ENCODE data around the gene RILPL2.
A peak's percentile ranks its signal among the peaks of the same experiment; 100 is the strongest.
"Not testable (repeated sequence)": the region's sequence is repeated elsewhere in the genome, so short reads cannot be mapped to it uniquely, and the experiment has no call there.

The RILPL2 gene

DNA sequence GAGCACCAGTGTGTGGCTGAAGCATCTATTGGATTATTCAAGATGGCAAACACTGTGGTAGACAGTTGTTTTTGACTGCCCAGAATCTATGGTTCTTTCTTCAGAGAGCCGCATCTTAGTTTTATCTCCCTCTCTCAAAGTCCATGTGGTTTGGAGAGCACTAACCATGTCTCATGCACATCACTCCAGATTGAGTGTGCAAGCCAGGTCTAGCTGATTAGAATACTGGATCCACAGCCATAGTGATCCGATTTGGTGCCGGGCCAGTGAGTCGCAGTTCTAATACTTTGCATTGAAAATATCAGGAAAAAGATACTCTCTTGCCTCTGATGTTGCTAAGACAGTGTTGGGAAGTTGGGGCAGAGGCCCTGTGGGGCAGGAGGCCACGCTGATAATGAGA lies 67.3 kb downstream of the RILPL2 start:
- Histone ChIP-seq H3K79me1 (replicated peaks; ENCODE audit: low read length, poor library complexity, severe bottlenecking) (no peaks in the 10 kb centered on the region), H2BK120ac (ENCODE audit: low read depth, low read length) (no peak overlapping the region), H3K27me3 (ENCODE audit: control insufficient read depth in 1 of 2, insufficient read depth in 1 of 2, low read length in 2 of 2) (no peaks in the 10 kb centered on the region), H3K4me1 (ENCODE audit: control insufficient read depth, insufficient read depth, low read depth, low read length) (peaks cover 8% of the 10 kb centered on the region), H4K91ac (ENCODE audit: low read length) (no peak overlapping the region), H3K4me3 (ENCODE audit: insufficient read depth in 1 of 2, low read depth in 1 of 2, low read length in 2 of 2) (no peak overlapping the region), H2AFZ (ENCODE audit: low read depth, low read length) (no peak overlapping the region), H3K4ac (ENCODE audit: low read depth in 1 of 2, low read length in 2 of 2) (no peak overlapping the region), H2BK12ac (ENCODE audit: low read length in 2 of 2) (no peak overlapping the region), H3K27ac (ENCODE audit: low read length, poor library complexity, severe bottlenecking) (no peak overlapping the region), H3K23ac (ENCODE audit: low read length in 2 of 2) (no peak overlapping the region), H4K8ac (ENCODE audit: low read length) (no peak overlapping the region), H2AK5ac (ENCODE audit: low read length, severe bottlenecking) (no peak overlapping the region), H3K9ac (ENCODE audit: low read length) (no peak overlapping the region), H2BK15ac (ENCODE audit: low read depth, poor library complexity, severe bottlenecking) (no peak overlapping the region), H3K36me3 (ENCODE audit: control insufficient read depth in 1 of 2, insufficient read depth in 2 of 2, low read depth in 1 of 2, low read length in 2 of 2) (no peaks in the 10 kb centered on the region), H3K18ac (ENCODE audit: low read depth in 1 of 2, low read length in 2 of 2) (no peak overlapping the region), H3K4me2 (ENCODE audit: low read length, poor library complexity, severe bottlenecking) (peak overlapping the region; percentile 3), H3K9me3 (ENCODE audit: control insufficient read depth, low read length) (no peaks in the 10 kb centered on the region), H3K14ac (ENCODE audit: low read length in 2 of 2) (no peak overlapping the region), H2BK5ac (ENCODE audit: low read depth, low read length, poor library complexity, severe bottlenecking) (no peak overlapping the region)
- WGBS = 92% methylated on average over 5 of the region's 5 CpGs
- DNase-seq = no peak

DNA sequence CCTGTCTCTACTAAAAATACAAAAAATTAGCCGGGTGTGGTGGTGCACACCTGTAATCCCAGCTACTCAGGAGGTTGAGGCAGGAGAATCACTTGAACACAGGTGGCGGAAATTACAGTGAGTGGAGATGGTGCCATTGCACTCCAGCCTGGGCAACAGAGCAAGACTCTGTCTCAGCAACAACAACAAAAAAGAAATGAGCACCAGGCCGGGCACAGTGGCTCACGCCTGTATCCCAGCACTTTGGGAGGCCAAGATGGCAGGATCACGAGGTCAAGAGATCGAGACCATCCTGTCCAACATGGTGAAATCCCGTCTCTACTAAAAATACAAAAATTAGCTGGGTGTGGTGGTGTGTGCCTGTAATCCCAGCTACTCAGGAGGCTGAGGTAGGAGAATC lies 68.1 kb downstream of the RILPL2 start:
- H4K8ac ChIP-seq (ENCODE audit: low read length); H3K27ac ChIP-seq (ENCODE audit: low read length, poor library complexity, severe bottlenecking); H2BK15ac ChIP-seq (ENCODE audit: low read depth, poor library complexity, severe bottlenecking); H2AFZ ChIP-seq (ENCODE audit: low read depth, low read length); H2BK12ac ChIP-seq (ENCODE audit: low read length in 2 of 2); H3K79me1 ChIP-seq (replicated peaks; ENCODE audit: low read length, poor library complexity, severe bottlenecking); H3K23ac ChIP-seq (ENCODE audit: low read length in 2 of 2); H3K4me3 ChIP-seq (ENCODE audit: insufficient read depth in 1 of 2, low read depth in 1 of 2, low read length in 2 of 2); H3K4ac ChIP-seq (ENCODE audit: low read depth in 1 of 2, low read length in 2 of 2); H3K4me2 ChIP-seq (ENCODE audit: low read length, poor library complexity, severe bottlenecking); H2BK5ac ChIP-seq (ENCODE audit: low read depth, low read length, poor library complexity, severe bottlenecking); DNase-seq; H3K9me3 ChIP-seq (ENCODE audit: control insufficient read depth, low read length); H3K18ac ChIP-seq (ENCODE audit: low read depth in 1 of 2, low read length in 2 of 2); H4K91ac ChIP-seq (ENCODE audit: low read length); H2AK5ac ChIP-seq (ENCODE audit: low read length, severe bottlenecking); H2BK120ac ChIP-seq (ENCODE audit: low read depth, low read length); H3K27me3 ChIP-seq (ENCODE audit: control insufficient read depth in 1 of 2, insufficient read depth in 1 of 2, low read length in 2 of 2); H3K14ac ChIP-seq (ENCODE audit: low read length in 2 of 2); H3K9ac ChIP-seq (ENCODE audit: low read length); H3K36me3 ChIP-seq (ENCODE audit: control insufficient read depth in 1 of 2, insufficient read depth in 2 of 2, low read depth in 1 of 2, low read length in 2 of 2): not testable (repeated sequence)
- 100% methylated on average over 6 of the region's 7 CpGs for WGBS
- H3K4me1 ChIP-seq (ENCODE audit: control insufficient read depth, insufficient read depth, low read depth, low read length) = peaks cover 10% of the 10 kb centered on the region

DNA sequence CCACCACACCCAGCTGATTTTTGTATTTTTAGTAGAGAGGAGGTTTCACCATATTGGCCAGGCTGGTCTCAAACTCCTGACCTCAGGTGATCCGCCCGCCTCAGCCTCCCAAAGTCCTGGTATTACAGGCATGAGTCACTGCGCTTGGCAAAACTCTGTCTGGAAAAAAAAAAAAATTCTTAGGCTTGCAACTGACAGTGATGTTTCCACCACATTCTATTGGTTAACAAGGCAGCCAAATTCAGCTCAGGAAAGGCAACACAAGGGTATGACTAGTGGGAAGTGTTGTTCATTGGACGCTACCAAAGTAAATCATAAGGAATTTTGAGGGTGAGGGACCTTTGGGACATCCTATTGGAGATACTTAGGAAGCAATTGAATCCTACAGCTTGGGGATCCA lies 69.0 kb downstream of the RILPL2 start:
- Histone ChIP-seq H3K27ac (ENCODE audit: low read length, poor library complexity, severe bottlenecking) (no peak overlapping the region), H3K18ac (ENCODE audit: low read depth in 1 of 2, low read length in 2 of 2) (no peak overlapping the region), H4K8ac (ENCODE audit: low read length) (no peak overlapping the region), H2BK120ac (ENCODE audit: low read depth, low read length) (no peak overlapping the region), H3K4ac (ENCODE audit: low read depth in 1 of 2, low read length in 2 of 2) (no peak overlapping the region), H2BK15ac (ENCODE audit: low read depth, poor library complexity, severe bottlenecking) (no peak overlapping the region), H3K9ac (ENCODE audit: low read length) (no peak overlapping the region), H2BK12ac (ENCODE audit: low read length in 2 of 2) (no peak overlapping the region), H3K79me1 (replicated peaks; ENCODE audit: low read length, poor library complexity, severe bottlenecking) (no peaks in the 10 kb centered on the region), H4K91ac (ENCODE audit: low read length) (no peak overlapping the region), H2BK5ac (ENCODE audit: low read depth, low read length, poor library complexity, severe bottlenecking) (no peak overlapping the region), H3K4me3 (ENCODE audit: insufficient read depth in 1 of 2, low read depth in 1 of 2, low read length in 2 of 2) (no peak overlapping the region), H3K27me3 (ENCODE audit: control insufficient read depth in 1 of 2, insufficient read depth in 1 of 2, low read length in 2 of 2) (no peaks in the 10 kb centered on the region), H2AFZ (ENCODE audit: low read depth, low read length) (no peak overlapping the region), H3K4me2 (ENCODE audit: low read length, poor library complexity, severe bottlenecking) (no peak overlapping the region), H3K36me3 (ENCODE audit: control insufficient read depth in 1 of 2, insufficient read depth in 2 of 2, low read depth in 1 of 2, low read length in 2 of 2) (no peaks in the 10 kb centered on the region), H3K9me3 (ENCODE audit: control insufficient read depth, low read length) (no peaks in the 10 kb centered on the region), H3K4me1 (ENCODE audit: control insufficient read depth, insufficient read depth, low read depth, low read length) (peaks cover 12% of the 10 kb centered on the region), H2AK5ac (ENCODE audit: low read length, severe bottlenecking) (no peak overlapping the region), H3K23ac (ENCODE audit: low read length in 2 of 2) (no peak overlapping the region), H3K14ac (ENCODE audit: low read length in 2 of 2) (no peak overlapping the region)
- 96% methylated on average over 4 of the region's 4 CpGs for WGBS
- no peak for DNase-seq
